ENCODE measurements around the gene OSBPL5.

DNA sequence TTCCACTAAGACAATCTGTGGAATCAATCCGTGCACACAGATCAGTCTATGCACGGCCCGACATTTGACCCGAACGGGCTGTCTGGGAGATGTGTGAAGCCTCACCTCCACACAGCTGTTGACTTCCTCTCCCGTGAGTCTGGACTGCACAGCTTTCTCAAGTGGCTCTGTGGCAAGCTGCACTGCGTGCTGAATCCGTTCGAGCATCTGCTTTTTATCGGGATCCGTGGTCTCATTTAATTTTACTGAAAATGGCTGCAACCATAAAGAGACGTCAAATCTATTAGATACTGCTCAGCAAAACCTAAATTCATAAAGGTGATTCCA, 127.2 kb downstream of the OSBPL5 start:
- TF ChIP-seq FOXM1 (IDR thresholded peaks at IDR 0.05; ENCODE audit: borderline replicate concordance, low read depth) (no peak), CEBPB (IDR thresholded peaks at IDR 0.05) (no peak), YY1 (IDR thresholded peaks at IDR 0.05; ENCODE audit: low read depth) (no peak)

Data from Ishikawa (cell line).